ENCODE data around the gene TBC1D8.

- TF ChIP-seq CTCF (IDR thresholded peaks at IDR 0.05): no peak
- TF ChIP-seq POLR2A (IDR thresholded peaks at IDR 0.05): no peak
These were observed 69.7 kb downstream of the TBC1D8 start for GRCh38 chr2:101081375-101081907.

Data from testis (tissue), 2 donors.